ENCODE results near the gene ZBTB47.

GRCh38 chr3:42674146-42674545 lies 20.6 kb downstream of the ZBTB47 start:
- no peak for TF ChIP-seq CTCF (IDR thresholded peaks at IDR 0.05; ENCODE audit: borderline replicate concordance, extremely low read depth, low read length, poor library complexity, severe bottlenecking)
- no peak for TF ChIP-seq EZH2 (IDR thresholded peaks at IDR 0.05; ENCODE audit: borderline replicate concordance, low read depth, low read length, severe bottlenecking)

Measured in DND-41 (cell line).